CD4-positive, alpha-beta memory T cell (primary cell): ENCODE results near the gene WDSUB1. TPM values are rescaled to one million over a fixed set of nuclear protein-coding genes. Genes with fewer than 3 reads are reported as not detected.

Experiments
- CTCF ChIA-PET: fragments of 350-600 bp; sonication (Branson Sonifier 250); formaldehyde crosslinking; loops from one replicate; lab custom pipeline; 2021; ENCODE audit warnings: inconsistent platforms; ENCODE audit not compliant: partially characterized antibody; lab: Charles Lee
- POLR2A ChIA-PET: fragments of 350-600 bp; sonication (Branson Sonifier 250); formaldehyde crosslinking; loops from one replicate; lab custom pipeline; 2021; ENCODE audit not compliant: partially characterized antibody; lab: Charles Lee
- DNase-seq, 5 donors: peaks; one replicate each; pipeline versions ENCODE4 v3.0.0 to v3.0.0-alpha.2; 2020 to 2022; ENCODE audit warnings: mixed read lengths in 1 of 5
- H3K27ac ChIP-seq: one replicate; pipeline ENCODE4 v1.7.0; 2013; ENCODE audit warnings: low read depth, low read length
- H3K27me3 ChIP-seq: 2 replicates; pipeline ENCODE4 v1.7.0; 2013; ENCODE audit warnings: mild to moderate bottlenecking, low read length, moderate library complexity; ENCODE audit not compliant: insufficient read depth
- H3K36me3 ChIP-seq: 2 replicates; pipeline ENCODE4 v1.7.0; 2013; ENCODE audit warnings: mild to moderate bottlenecking, low read length, moderate library complexity; ENCODE audit not compliant: insufficient read depth
- H3K4me1 ChIP-seq: 2 replicates; pipeline ENCODE4 v1.7.0; 2013; ENCODE audit warnings: mild to moderate bottlenecking, low read length, moderate library complexity; ENCODE audit not compliant: insufficient read depth
- H3K4me3 ChIP-seq, 2 donors: one replicate each; pipeline ENCODE4 v1.7.0; 2013; ENCODE audit warnings: low read length in 2 of 2, mild to moderate bottlenecking in 1 of 2
- H3K9me3 ChIP-seq, 2 donors: one replicate each; pipeline ENCODE4 v1.7.0; 2013; ENCODE audit warnings: low read length in 2 of 2, control low read depth in 1 of 2; ENCODE audit not compliant: control insufficient read depth in 1 of 2
- H3K27ac Mint-ChIP-seq, 7 donors: one replicate each; pipeline ENCODE4 v1.8.0; 2020 to 2021; ENCODE audit warnings: mixed read lengths in 7 of 7, mild to moderate bottlenecking in 6 of 7, inconsistent platforms in 3 of 7, moderate library complexity in 3 of 7
- H3K27me3 Mint-ChIP-seq, 2 donors: one replicate each; pipeline ENCODE4 v1.8.0; 2020 to 2021; ENCODE audit warnings: mixed read lengths in 2 of 2
- H3K36me3 Mint-ChIP-seq, 2 donors: one replicate each; pipeline ENCODE4 v1.8.0; 2020 to 2021; ENCODE audit warnings: mixed read lengths in 2 of 2, inconsistent platforms in 1 of 2, mild to moderate bottlenecking in 1 of 2
- H3K4me1 Mint-ChIP-seq, 4 donors: one replicate each; pipeline ENCODE4 v1.8.0; 2020 to 2021; ENCODE audit warnings: mixed read lengths in 4 of 4, mild to moderate bottlenecking in 1 of 4
- H3K4me3 Mint-ChIP-seq, 8 donors: one replicate each; pipeline ENCODE4 v1.8.0; 2020 to 2021; ENCODE audit warnings: mixed read lengths in 8 of 8, mild to moderate bottlenecking in 7 of 8, moderate library complexity in 6 of 8, inconsistent platforms in 3 of 8
- H3K9me3 Mint-ChIP-seq, 8 donors: one replicate each; pipeline ENCODE4 v1.8.0; 2020 to 2021; ENCODE audit warnings: mixed read lengths in 8 of 8, mild to moderate bottlenecking in 5 of 8, inconsistent platforms in 3 of 8, moderate library complexity in 1 of 8
- intact Hi-C: fragments of 100-400 bp; cut with micrococcal nuclease; formaldehyde crosslinking; loops from one replicate; pipeline ENCODE4 v1.15.1; 2023
- polyA plus RNA-seq, 2 donors: library from polyadenylated mRNA; unstranded; fragments of 300-500 nt; fragmentation: Illumina TruSeq; gene quantifications; one replicate each; pipeline ENCODE4 v1.2.3, GENCODE V29; 2021
- total RNA-seq, 2 experiments: library from RNA; stranded (reverse); gene quantifications; one replicate each; pipeline ENCODE4 v1.2.3, GENCODE V29; 2021

Gene WDSUB1
- total and polyA plus RNA-seq, 4 experiments from 2014 or later, result 5.8 to 7.6 (median 6.8) TPM

- H3K4me3 ChIP-seq, result no peak overlapping the region
- ChIA-PET CTCF (no interaction called here), POLR2A (no interaction called here)
- H3K36me3 Mint-ChIP-seq, result peaks cover 33 to 44% of the 10 kb centered on the region in 2 donors
- H3K27ac ChIP-seq, result no peak overlapping the region
- intact Hi-C loops, result no loop called here
- no peaks in the 10 kb centered on the region for H3K4me1 ChIP-seq
- H3K27me3 ChIP-seq, result no peaks in the 10 kb centered on the region
- no peak overlapping the region for H3K4me3 Mint-ChIP-seq
- DNase-seq, result no peak
- H3K27me3 Mint-ChIP-seq, result no peaks in the 10 kb centered on the region
- peaks cover 0 to 2% (median 0%) of the 10 kb centered on the region in 8 donors for H3K9me3 Mint-ChIP-seq
- no peak overlapping the region for H3K27ac Mint-ChIP-seq
- H3K9me3 ChIP-seq, result no peaks in the 10 kb centered on the region
- H3K36me3 ChIP-seq, result no peaks in the 10 kb centered on the region
- H3K4me1 Mint-ChIP-seq, result no peaks in the 10 kb centered on the region
These were observed 35.0 kb downstream of the WDSUB1 start for GRCh38 chr2:159251296-159252173.

- Histone ChIP-seq H3K9me3 (no peaks in the 10 kb centered on the region), H3K36me3 (no peaks in the 10 kb centered on the region), H3K27ac (no peak overlapping the region), H3K27me3 (no peaks in the 10 kb centered on the region), H3K4me1 (no peaks in the 10 kb centered on the region), H3K4me3 (no peak overlapping the region)
- peaks cover 40 to 47% of the 10 kb centered on the region in 2 donors for H3K36me3 Mint-ChIP-seq
- H3K4me3 Mint-ChIP-seq, result no peak overlapping the region
- H3K4me1 Mint-ChIP-seq, result no peaks in the 10 kb centered on the region
- CTCF ChIA-PET, result no interaction called here
- DNase-seq, result no peak
- H3K27ac Mint-ChIP-seq, result no peak overlapping the region
- intact Hi-C loops, result no loop called here
- POLR2A ChIA-PET, result no interaction called here
- H3K9me3 Mint-ChIP-seq, result peaks cover 0 to 8% (median 5%) of the 10 kb centered on the region in 8 donors
- H3K27me3 Mint-ChIP-seq, result no peaks in the 10 kb centered on the region
These were observed 36.4 kb downstream of the WDSUB1 start for GRCh38 chr2:159249990-159250715.

- Histone ChIP-seq H3K9me3 (no peaks in the 10 kb centered on the region), H3K27me3 (no peaks in the 10 kb centered on the region), H3K4me3 (no peak overlapping the region), H3K4me1 (no peaks in the 10 kb centered on the region), H3K27ac (no peak overlapping the region), H3K36me3 (no peaks in the 10 kb centered on the region)
- H3K36me3 Mint-ChIP-seq, result peaks cover 45 to 51% of the 10 kb centered on the region in 2 donors
- H3K27ac Mint-ChIP-seq, result no peak overlapping the region
- no peak for DNase-seq
- intact Hi-C loops, result no loop called here
- peaks cover 0 to 8% (median 4%) of the 10 kb centered on the region in 8 donors for H3K9me3 Mint-ChIP-seq
- ChIA-PET CTCF (interaction anchor here (1.4 kb wide), 1 partner anchor 15 kb away, joined by 3 read pairs; no protein-coding TSS in a partner anchor), POLR2A (no interaction called here)
- H3K4me1 Mint-ChIP-seq, result no peaks in the 10 kb centered on the region
- no peaks in the 10 kb centered on the region for H3K27me3 Mint-ChIP-seq
- H3K4me3 Mint-ChIP-seq, result no peak overlapping the region
These were observed 40.0 kb downstream of the WDSUB1 start for GRCh38 chr2:159246325-159246988.

- no peak for DNase-seq
- CTCF ChIA-PET, result no interaction called here
- H3K27ac Mint-ChIP-seq, result no peak overlapping the region
- intact Hi-C loops, result no loop called here
- Histone ChIP-seq H3K4me3 (no peak overlapping the region), H3K9me3 (no peaks in the 10 kb centered on the region), H3K36me3 (peaks cover 4% of the 10 kb centered on the region), H3K27ac (no peak overlapping the region), H3K4me1 (no peaks in the 10 kb centered on the region), H3K27me3 (no peaks in the 10 kb centered on the region)
- POLR2A ChIA-PET, result no interaction called here
- H3K4me3 Mint-ChIP-seq, result no peak overlapping the region
- H3K4me1 Mint-ChIP-seq, result no peaks in the 10 kb centered on the region
- H3K36me3 Mint-ChIP-seq, result peaks cover 54 to 68% of the 10 kb centered on the region in 2 donors
- peaks cover 0 to 8% (median 4%) of the 10 kb centered on the region in 8 donors for H3K9me3 Mint-ChIP-seq
- no peaks in the 10 kb centered on the region for H3K27me3 Mint-ChIP-seq
These were observed 43.0 kb downstream of the WDSUB1 start for GRCh38 chr2:159243529-159243928.

GRCh38 chr2:159234868-159235267 is 51.6 kb downstream of the WDSUB1 start:
- no peak for DNase-seq
- Histone ChIP-seq H3K27ac (no peak overlapping the region), H3K4me1 (no peaks in the 10 kb centered on the region), H3K36me3 (peaks cover 4% of the 10 kb centered on the region), H3K4me3 (no peak overlapping the region), H3K9me3 (no peaks in the 10 kb centered on the region), H3K27me3 (no peaks in the 10 kb centered on the region)
- Mint-ChIP-seq H3K9me3 (no peaks in the 10 kb centered on the region), H3K27me3 (no peaks in the 10 kb centered on the region), H3K27ac (no peak overlapping the region), H3K36me3 (peaks cover 31 to 34% of the 10 kb centered on the region in 2 donors), H3K4me3 (no peak overlapping the region), H3K4me1 (no peaks in the 10 kb centered on the region)
- POLR2A ChIA-PET, result no interaction called here
- intact Hi-C loops, result no loop called here
- CTCF ChIA-PET, result no interaction called here

- no peak overlapping the region for H3K4me3 Mint-ChIP-seq
- H3K27me3 Mint-ChIP-seq, result no peaks in the 10 kb centered on the region
- Histone ChIP-seq H3K27me3 (no peaks in the 10 kb centered on the region), H3K9me3 (no peaks in the 10 kb centered on the region), H3K36me3 (peaks cover 4% of the 10 kb centered on the region), H3K27ac (no peak overlapping the region), H3K4me1 (no peaks in the 10 kb centered on the region), H3K4me3 (no peak overlapping the region)
- ChIA-PET CTCF (no interaction called here), POLR2A (no interaction called here)
- DNase-seq, result no peak
- H3K27ac Mint-ChIP-seq, result no peak overlapping the region
- intact Hi-C loops, result no loop called here
- no peaks in the 10 kb centered on the region for H3K9me3 Mint-ChIP-seq
- peaks cover 22% of the 10 kb centered on the region in 2 donors for H3K36me3 Mint-ChIP-seq
- H3K4me1 Mint-ChIP-seq, result peaks cover 2 to 12% (median 7%) of the 10 kb centered on the region in 4 donors
These were observed 53.9 kb downstream of the WDSUB1 start for GRCh38 chr2:159232456-159233170.
